Fibroblast of lung (primary cell): Measurements from ENCODE around the gene STRA8. TPM values are rescaled to one million over a fixed set of nuclear protein-coding genes. Genes with fewer than 3 reads are reported as not detected.
"Not testable (repeated sequence)": the region's sequence is repeated elsewhere in the genome, so short reads cannot be mapped to it uniquely, and the experiment has no call there.

Source experiments
- DNase-seq, 2 donors: peaks; one replicate each; pipeline versions ENCODE4 v3.0.0 to v3.0.0-alpha.2; 2010; ENCODE audit warnings: low read depth in 2 of 2
- H2AFZ ChIP-seq: 2 replicates; pipeline ENCODE4 v1.5.1; 2012; ENCODE audit warnings: low read length, control low read depth, inconsistent platforms
- H3K27ac ChIP-seq: 2 replicates; pipeline ENCODE4 v1.5.1; 2011; ENCODE audit warnings: low read length, control low read depth; ENCODE audit not compliant: insufficient read depth
- H3K27me3 ChIP-seq: 2 replicates; pipeline ENCODE4 v1.5.1; 2011; ENCODE audit warnings: mild to moderate bottlenecking, low read length; ENCODE audit not compliant: control insufficient read depth, insufficient read depth
- H3K36me3 ChIP-seq: 2 replicates; pipeline ENCODE4 v1.5.1; 2011; ENCODE audit warnings: low read length; ENCODE audit not compliant: control insufficient read depth, insufficient read depth
- H3K4me1 ChIP-seq: 2 replicates; pipeline ENCODE4 v1.5.1; 2011; ENCODE audit warnings: low read length; ENCODE audit not compliant: control insufficient read depth, insufficient read depth; ENCODE audit errors: extremely low read depth
- H3K4me2 ChIP-seq: 2 replicates; pipeline ENCODE4 v1.5.1; 2011; ENCODE audit warnings: low read length, control low read depth; ENCODE audit not compliant: insufficient read depth; ENCODE audit errors: extremely low read depth
- H3K4me3 ChIP-seq, 4 experiments: fragments of 200-600 bp in 1 of 4; sonication (generic) in 1 of 4; replicated peaks in 1 of 4; 2 replicates each; pipeline ENCODE4 v1.5.1; 2011 to 2016; ENCODE audit warnings: low read length in 4 of 4, low read depth in 3 of 4, mild to moderate bottlenecking in 3 of 4, control low read depth in 2 of 4, inconsistent platforms in 1 of 4, mixed read lengths in 1 of 4; ENCODE audit not compliant: insufficient read depth in 1 of 4; ENCODE audit errors: control extremely low read depth in 1 of 4
- H3K79me2 ChIP-seq: 2 replicates; pipeline ENCODE4 v1.5.1; 2012; ENCODE audit warnings: mild to moderate bottlenecking, low read length, inconsistent platforms; ENCODE audit not compliant: control insufficient read depth, insufficient read depth
- H3K9ac ChIP-seq: 2 replicates; pipeline ENCODE4 v1.5.1; 2011; ENCODE audit warnings: mild to moderate bottlenecking, low read length, control low read depth; ENCODE audit not compliant: insufficient read depth
- H3K9me3 ChIP-seq: 2 replicates; pipeline ENCODE4 v1.5.1; 2012; ENCODE audit warnings: low read depth, low read length; ENCODE audit not compliant: control insufficient read depth, insufficient read depth
- H4K20me1 ChIP-seq: 2 replicates; pipeline ENCODE4 v1.5.1; 2011; ENCODE audit warnings: low read length; ENCODE audit not compliant: control insufficient read depth, insufficient read depth; ENCODE audit errors: extremely low read depth
- EZH2 ChIP-seq: IDR thresholded peaks from 2 replicates; pipeline ENCODE4 v1.5.1; 2012; ENCODE audit warnings: low read length, control low read depth, mild to moderate bottlenecking; ENCODE audit errors: missing control alignments
- polyA plus RNA-seq, 2 donors: library from polyadenylated mRNA; depleted of rRNA in 1 of 2; stranded (reverse) in 1 of 2; unstranded in 1 of 2; fragments of >200 nt; gene quantifications; 2 replicates each; pipeline ENCODE4 v1.2.1, GENCODE V29; 2011 to 2012; ENCODE audit warnings: missing spikeins in 1 of 2
- total RNA-seq: library from RNA; depleted of rRNA; stranded (reverse); fragments of >200 nt; gene quantifications from 2 replicates; pipeline ENCODE4 v1.2.1, GENCODE V29; 2014
- TF ChIP-seq, protein P1 (sequence below), 2 donors: IDR thresholded peaks in 1 of 2; conservative IDR thresholded peaks in 1 of 2; 1 replicate in 1 of 2; 2 replicates in 1 of 2; pipeline ENCODE4 v1.5.1; 2011 to 2012; ENCODE audit warnings: low read length in 2 of 2, control low read depth in 1 of 2, inconsistent platforms in 1 of 2, low read depth in 1 of 2, mild to moderate bottlenecking in 1 of 2

STRA8 gene
- total and polyA plus RNA-seq, 2 donors (not counting 1 experiment from before 2014, with no cell fraction given): not detected

- peak within 1 kb of the TSS; percentile 92 for H3K27ac ChIP-seq
- H3K4me1 ChIP-seq: peaks cover 3% of the 10 kb centered on the region
- H3K36me3 ChIP-seq: no peaks in the 10 kb centered on the region
- peak; percentile 83 to 91 for DNase-seq
- TF ChIP-seq, protein P1, sequence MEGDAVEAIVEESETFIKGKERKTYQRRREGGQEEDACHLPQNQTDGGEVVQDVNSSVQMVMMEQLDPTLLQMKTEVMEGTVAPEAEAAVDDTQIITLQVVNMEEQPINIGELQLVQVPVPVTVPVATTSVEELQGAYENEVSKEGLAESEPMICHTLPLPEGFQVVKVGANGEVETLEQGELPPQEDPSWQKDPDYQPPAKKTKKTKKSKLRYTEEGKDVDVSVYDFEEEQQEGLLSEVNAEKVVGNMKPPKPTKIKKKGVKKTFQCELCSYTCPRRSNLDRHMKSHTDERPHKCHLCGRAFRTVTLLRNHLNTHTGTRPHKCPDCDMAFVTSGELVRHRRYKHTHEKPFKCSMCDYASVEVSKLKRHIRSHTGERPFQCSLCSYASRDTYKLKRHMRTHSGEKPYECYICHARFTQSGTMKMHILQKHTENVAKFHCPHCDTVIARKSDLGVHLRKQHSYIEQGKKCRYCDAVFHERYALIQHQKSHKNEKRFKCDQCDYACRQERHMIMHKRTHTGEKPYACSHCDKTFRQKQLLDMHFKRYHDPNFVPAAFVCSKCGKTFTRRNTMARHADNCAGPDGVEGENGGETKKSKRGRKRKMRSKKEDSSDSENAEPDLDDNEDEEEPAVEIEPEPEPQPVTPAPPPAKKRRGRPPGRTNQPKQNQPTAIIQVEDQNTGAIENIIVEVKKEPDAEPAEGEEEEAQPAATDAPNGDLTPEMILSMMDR (conservative IDR thresholded peaks at IDR 0.05 in 1 of 2, IDR thresholded peaks at IDR 0.05 in 1 of 2; ENCODE audit: low read depth in 1 of 2, low read length in 2 of 2): no peak
- no peak for TF ChIP-seq EZH2
- peak within 1 kb of the TSS; percentile 83 to 89 (median 87) for H3K4me3 ChIP-seq
- H4K20me1 ChIP-seq: no peaks in the 10 kb centered on the region
- H3K27me3 ChIP-seq: no peaks in the 10 kb centered on the region
- peak within 1 kb of the TSS; percentile 95 for H3K9ac ChIP-seq
- no peaks in the 10 kb centered on the region for H3K9me3 ChIP-seq
- peak within 1 kb of the TSS; percentile 100 for H3K4me2 ChIP-seq
- H3K79me2 ChIP-seq: no peaks in the 10 kb centered on the region
- H2AFZ ChIP-seq: peak within 1 kb of the TSS; percentile 98
Measured at GRCh38 chr7:135211179-135211945, 22.3 kb upstream of the STRA8 start, which contains the start of gene WDR91. Gene WDR91 (minus strand): TSS chr7:135211526. CDS start chr7:135211502, 24 bp downstream.

- peak in 1 of 2 donors; percentile 78 for DNase-seq
- not testable (repeated sequence) for H4K20me1 ChIP-seq, H3K4me1 ChIP-seq, H3K27me3 ChIP-seq, H3K9me3 ChIP-seq, H3K36me3 ChIP-seq, H3K79me2 ChIP-seq
- Histone ChIP-seq H2AFZ (peak overlapping the region; percentile 98), H3K27ac (peak overlapping the region; percentile 92), H3K4me2 (peak overlapping the region; percentile 100), H3K4me3 (peak overlapping the region; percentile 76 to 89 (median 84)), H3K9ac (peak overlapping the region; percentile 68)
Measured at GRCh38 chr7:135211946-135212685, 21.5 kb upstream of the STRA8 start.

DNA sequence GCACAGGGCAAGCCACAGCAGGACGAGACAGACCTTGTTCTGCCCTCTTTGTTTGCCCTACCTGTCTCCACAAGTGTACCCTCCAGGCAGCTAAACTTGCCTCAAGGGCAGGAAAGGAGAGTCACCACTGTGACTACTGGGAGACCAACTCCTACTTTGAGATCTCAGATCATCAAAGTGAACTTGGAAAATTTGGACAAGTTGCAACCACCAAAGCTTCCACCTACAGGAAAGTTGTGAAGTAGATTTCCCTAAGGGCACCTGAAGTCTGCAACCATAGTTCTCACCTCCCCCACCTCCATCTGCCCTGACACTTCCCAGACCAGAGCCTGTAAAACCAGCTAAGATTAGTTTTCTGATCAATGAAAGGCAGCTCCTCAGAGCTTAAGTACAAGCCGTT is 19.8 kb upstream of the STRA8 start:
- no peaks in the 10 kb centered on the region for H3K4me1 ChIP-seq
- DNase-seq: no peak
- no peaks in the 10 kb centered on the region for H3K79me2 ChIP-seq
- H3K27ac ChIP-seq: no peak overlapping the region
- no peak overlapping the region for H3K4me3 ChIP-seq
- H3K9ac ChIP-seq: no peak overlapping the region
- no peak overlapping the region for H2AFZ ChIP-seq
- no peak overlapping the region for H3K4me2 ChIP-seq
- no peaks in the 10 kb centered on the region for H4K20me1 ChIP-seq
- H3K9me3 ChIP-seq: no peaks in the 10 kb centered on the region
- no peaks in the 10 kb centered on the region for H3K27me3 ChIP-seq
- no peaks in the 10 kb centered on the region for H3K36me3 ChIP-seq
- TF ChIP-seq, protein P1 (conservative IDR thresholded peaks at IDR 0.05 in 1 of 2, IDR thresholded peaks at IDR 0.05 in 1 of 2; ENCODE audit: low read depth in 1 of 2, low read length in 2 of 2): no peak
- TF ChIP-seq EZH2: no peak
